ENCODE measurements around the gene TMEM255B.

Gene TMEM255B

DNA sequence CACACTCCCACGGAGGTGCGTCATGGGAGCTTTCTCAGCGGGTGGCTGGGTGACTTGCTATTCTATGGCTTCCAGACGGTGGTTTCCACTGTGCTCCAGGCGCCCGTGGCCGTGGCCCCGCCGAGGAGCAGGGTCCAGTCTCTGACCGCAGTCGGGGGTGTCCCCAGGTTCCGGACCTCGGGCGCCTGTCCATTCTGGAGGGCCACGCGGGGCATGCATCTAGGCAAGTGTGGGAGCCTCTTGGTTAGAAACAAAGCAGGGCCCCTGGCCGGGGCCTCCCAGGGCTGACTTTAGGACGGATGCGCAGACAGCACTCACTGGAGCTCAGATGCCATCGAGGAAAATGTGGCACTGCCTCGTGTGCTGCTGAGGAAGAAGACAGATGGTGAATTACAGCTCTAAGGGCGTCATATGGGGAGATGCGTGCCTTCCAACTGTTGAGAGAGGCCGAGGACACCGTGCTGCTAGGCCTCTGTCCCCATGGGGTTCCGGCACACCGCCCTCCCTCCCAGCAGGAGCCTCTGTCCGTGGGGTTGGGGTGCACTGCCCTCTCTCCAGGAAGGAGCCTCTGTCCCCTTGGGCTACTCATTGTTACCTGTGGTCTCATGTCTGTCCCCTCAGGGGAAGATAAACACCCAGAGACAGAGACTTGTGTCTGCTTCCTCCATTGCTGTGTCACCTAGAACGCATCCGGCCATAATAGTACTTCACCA lies 38.1 kb downstream of the TMEM255B start:
- POLR2A ChIA-PET: no interaction called here
- TF ChIP-seq ELF4 (IDR thresholded peaks at IDR 0.05) (no peak), FOXA1 (IDR thresholded peaks at IDR 0.05) (no peak), BHLHE40 (IDR thresholded peaks at IDR 0.05; ENCODE audit: borderline replicate concordance) (no peak), TARDBP (IDR thresholded peaks at IDR 0.05) (no peak), PKNOX1 (IDR thresholded peaks at IDR 0.05) (no peak), L3MBTL2 (conservative IDR thresholded peaks at IDR 0.05) (no peak), ZNF384 (IDR thresholded peaks at IDR 0.05) (no peak), NFRKB (IDR thresholded peaks at IDR 0.05) (no peak), FOXM1 (IDR thresholded peaks at IDR 0.05; ENCODE audit: borderline replicate concordance) (no peak)
- CTCF ChIA-PET: no interaction called here
- no peak for DNase-seq (ENCODE audit: extremely low spot score)

GRCh38 chr13:113798200-113798811 lies 39.3 kb downstream of the TMEM255B start:
- TF ChIP-seq BHLHE40 (IDR thresholded peaks at IDR 0.05; ENCODE audit: borderline replicate concordance): no peak
- no peak for TF ChIP-seq PKNOX1 (IDR thresholded peaks at IDR 0.05)
- TF ChIP-seq NFRKB (IDR thresholded peaks at IDR 0.05): no peak
- TF ChIP-seq ELF4 (IDR thresholded peaks at IDR 0.05): no peak
- TF ChIP-seq ZNF384 (IDR thresholded peaks at IDR 0.05): no peak
- no peak for TF ChIP-seq LEF1 (IDR thresholded peaks at IDR 0.05; ENCODE audit: borderline replicate concordance)
- no peak for TF ChIP-seq HDGF (IDR thresholded peaks at IDR 0.05; ENCODE audit: borderline replicate concordance)
- no peak for TF ChIP-seq SUZ12 (IDR thresholded peaks at IDR 0.05)
- no peak for TF ChIP-seq FOXM1 (IDR thresholded peaks at IDR 0.05; ENCODE audit: borderline replicate concordance)
- no peak for TF ChIP-seq CTBP1 (IDR thresholded peaks at IDR 0.05; ENCODE audit: borderline replicate concordance)
- TF ChIP-seq SP1 (IDR thresholded peaks at IDR 0.05): no peak
- TF ChIP-seq ARNT (IDR thresholded peaks at IDR 0.05): no peak
- TF ChIP-seq FOXA1 (IDR thresholded peaks at IDR 0.05): no peak
- TF ChIP-seq L3MBTL2 (conservative IDR thresholded peaks at IDR 0.05): no peak
- no peak for TF ChIP-seq FOXK2 (IDR thresholded peaks at IDR 0.05)
- no peak for TF ChIP-seq TARDBP (IDR thresholded peaks at IDR 0.05)
- DNase-seq (ENCODE audit: extremely low spot score): no peak
- ChIA-PET CTCF (no interaction called here), POLR2A (no interaction called here)

- TF ChIP-seq SUZ12 (IDR thresholded peaks at IDR 0.05): no peak
- no peak for TF ChIP-seq ELF4 (IDR thresholded peaks at IDR 0.05)
- TF ChIP-seq L3MBTL2 (conservative IDR thresholded peaks at IDR 0.05): no peak
- no peak for TF ChIP-seq FOXK2 (IDR thresholded peaks at IDR 0.05)
- TF ChIP-seq BHLHE40 (IDR thresholded peaks at IDR 0.05; ENCODE audit: borderline replicate concordance): no peak
- TF ChIP-seq TARDBP (IDR thresholded peaks at IDR 0.05): no peak
- no peak for TF ChIP-seq ZNF384 (IDR thresholded peaks at IDR 0.05)
- no peak for TF ChIP-seq SP1 (IDR thresholded peaks at IDR 0.05)
- TF ChIP-seq LEF1 (IDR thresholded peaks at IDR 0.05; ENCODE audit: borderline replicate concordance): no peak
- TF ChIP-seq FOXA1 (IDR thresholded peaks at IDR 0.05): no peak
- CTCF ChIA-PET: no interaction called here
- POLR2A ChIA-PET: no interaction called here
- DNase-seq (ENCODE audit: extremely low spot score): no peak
Measured at GRCh38 chr13:113800576-113800926, 41.5 kb downstream of the TMEM255B start.

DNA sequence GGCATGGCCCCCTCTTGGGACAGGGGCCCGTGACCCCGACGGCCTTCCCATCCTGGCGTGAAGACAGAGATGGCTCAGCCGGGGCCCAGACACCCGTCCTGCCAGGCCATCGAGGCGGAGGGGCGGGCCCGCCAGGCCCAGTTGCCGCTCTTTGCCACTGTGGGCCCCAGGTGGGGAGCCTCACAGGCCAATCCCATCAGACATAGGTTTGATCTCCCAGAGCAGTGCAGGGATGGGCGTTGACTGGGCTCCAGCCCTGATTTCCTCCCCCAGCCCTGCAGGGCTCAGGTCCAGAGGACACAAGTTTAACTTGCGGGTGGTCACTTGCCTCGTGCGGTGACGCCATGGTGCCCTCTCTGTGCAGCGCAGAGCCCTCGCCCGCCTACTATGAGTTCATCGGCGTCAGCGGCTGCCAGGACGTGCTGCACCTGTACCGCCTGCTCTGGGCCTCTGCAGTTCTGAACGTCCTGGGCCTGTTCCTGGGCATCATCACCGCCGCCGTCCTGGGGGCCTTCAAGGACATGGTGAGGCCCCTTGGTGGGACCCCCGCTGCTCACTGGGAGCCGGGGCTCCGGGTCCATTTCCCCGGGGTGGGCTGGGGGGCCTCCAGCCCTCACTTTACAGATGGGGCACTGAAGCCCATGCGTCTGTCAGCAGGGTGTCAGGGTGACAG lies 42.4 kb downstream of the TMEM255B start:
- no peak for DNase-seq (ENCODE audit: extremely low spot score)
- POLR2A ChIA-PET: no interaction called here
- CTCF ChIA-PET: no interaction called here
- TF ChIP-seq HDGF (IDR thresholded peaks at IDR 0.05; ENCODE audit: borderline replicate concordance) (no peak), TARDBP (IDR thresholded peaks at IDR 0.05) (no peak), ARNT (IDR thresholded peaks at IDR 0.05) (no peak), ELF4 (IDR thresholded peaks at IDR 0.05) (no peak), SUZ12 (IDR thresholded peaks at IDR 0.05) (no peak), PKNOX1 (IDR thresholded peaks at IDR 0.05) (no peak), NFRKB (IDR thresholded peaks at IDR 0.05) (no peak), CTBP1 (IDR thresholded peaks at IDR 0.05; ENCODE audit: borderline replicate concordance) (no peak)

DNA sequence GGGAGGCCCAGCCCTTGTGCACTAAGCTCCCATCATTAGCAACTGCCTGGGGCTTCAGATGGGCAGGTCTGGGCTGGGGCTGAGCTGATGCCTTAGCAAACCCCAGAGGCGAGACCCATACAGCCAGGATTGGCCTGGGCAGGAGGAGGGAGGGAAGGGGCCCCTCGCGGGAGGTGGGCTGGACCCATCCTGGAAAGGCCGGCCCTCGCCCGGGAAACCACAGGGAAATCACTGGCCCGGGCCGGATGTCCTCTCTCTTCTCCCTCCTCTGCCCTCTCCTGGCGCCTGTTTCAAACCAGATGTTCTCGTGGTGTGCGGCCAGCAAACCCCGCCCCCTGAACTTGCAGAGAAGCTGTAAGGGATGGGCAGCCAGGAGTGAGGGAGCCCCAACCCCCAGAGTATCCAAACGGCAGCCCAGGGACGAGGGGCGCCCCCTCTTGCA lies 43.1 kb downstream of the TMEM255B start:
- ChIA-PET CTCF (no interaction called here), POLR2A (no interaction called here)
- TF ChIP-seq FOXK2 (IDR thresholded peaks at IDR 0.05): no peak
- TF ChIP-seq TARDBP (IDR thresholded peaks at IDR 0.05): no peak
- TF ChIP-seq ARNT (IDR thresholded peaks at IDR 0.05): no peak
- TF ChIP-seq LEF1 (IDR thresholded peaks at IDR 0.05; ENCODE audit: borderline replicate concordance): no peak
- TF ChIP-seq BHLHE40 (IDR thresholded peaks at IDR 0.05; ENCODE audit: borderline replicate concordance): no peak
- no peak for TF ChIP-seq HDGF (IDR thresholded peaks at IDR 0.05; ENCODE audit: borderline replicate concordance)
- TF ChIP-seq ELF4 (IDR thresholded peaks at IDR 0.05): no peak
- TF ChIP-seq L3MBTL2 (conservative IDR thresholded peaks at IDR 0.05): no peak
- no peak for TF ChIP-seq ZNF384 (IDR thresholded peaks at IDR 0.05)
- TF ChIP-seq CTBP1 (IDR thresholded peaks at IDR 0.05; ENCODE audit: borderline replicate concordance): no peak
- no peak for DNase-seq (ENCODE audit: extremely low spot score)

DNA sequence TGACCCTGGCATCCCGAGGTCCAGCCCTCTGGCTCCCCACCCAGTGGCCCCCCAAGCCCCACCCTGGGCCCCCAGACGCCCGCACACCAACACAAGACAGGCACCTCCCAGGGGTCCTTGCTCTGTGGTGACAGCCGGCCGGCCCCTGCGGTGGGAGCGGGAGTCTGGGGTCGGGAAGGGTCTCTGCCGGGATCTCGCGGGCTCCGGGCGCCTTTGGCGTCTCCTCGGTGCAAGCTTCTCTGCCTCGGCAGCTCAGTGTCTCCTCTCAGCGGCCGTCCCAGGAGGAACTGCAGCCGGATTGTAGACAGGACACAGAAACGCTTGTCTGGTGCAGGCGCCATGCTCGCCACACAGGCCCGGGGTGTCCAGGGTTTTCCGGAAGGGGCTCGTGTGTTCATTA lies 43.7 kb downstream of the TMEM255B start:
- DNase-seq (ENCODE audit: extremely low spot score): no peak
- ChIA-PET POLR2A (no interaction called here), CTCF (no interaction called here)
- TF ChIP-seq PKNOX1 (IDR thresholded peaks at IDR 0.05) (no peak), ELF4 (IDR thresholded peaks at IDR 0.05) (no peak), FOXA1 (IDR thresholded peaks at IDR 0.05) (no peak), ARNT (IDR thresholded peaks at IDR 0.05) (no peak), SP1 (IDR thresholded peaks at IDR 0.05) (no peak), L3MBTL2 (conservative IDR thresholded peaks at IDR 0.05) (no peak), ZNF384 (IDR thresholded peaks at IDR 0.05) (no peak)
